Right lobe of liver (tissue), 6 donors: Measurements from ENCODE around the gene INKA1. TPM values are rescaled to one million over a fixed set of nuclear protein-coding genes. Genes with fewer than 3 reads are reported as not detected.

ENCODE experiments used
- ATAC-seq, 4 donors: fragments of 200-7000 bp; cut with Tn5 transposase; one replicate each; pipeline ENCODE4 v1.9.1; 2020; ENCODE audit warnings: mild to moderate bottlenecking in 4 of 4, moderate library complexity in 4 of 4
- DNase-seq, 3 donors: peaks; one replicate each; pipeline ENCODE4 v3.0.0-alpha.2; 2020
- H3K27ac ChIP-seq, 3 donors: fragments of 200-600 bp; one replicate each; pipeline ENCODE4 v1.8.0; 2022
- H3K27me3 ChIP-seq, 2 donors: fragments of 200-600 bp; one replicate each; pipeline ENCODE4 v1.8.0; 2022
- H3K36me3 ChIP-seq, 4 donors: fragments of 200-600 bp; sonication (generic) in 1 of 4; one replicate each; pipeline versions ENCODE4 v1.5.1 to v1.8.0; 2017 to 2022; ENCODE audit warnings: control low read depth in 1 of 4
- H3K4me1 ChIP-seq, 4 donors: fragments of 200-600 bp; sonication (generic) in 1 of 4; one replicate each; pipeline versions ENCODE4 v1.5.1 to v1.8.0; 2017 to 2022; ENCODE audit warnings: control low read depth in 1 of 4
- H3K4me3 ChIP-seq, 3 donors: fragments of 200-600 bp; one replicate each; pipeline ENCODE4 v1.8.0; 2022
- H3K9me3 ChIP-seq, 4 donors: fragments of 200-600 bp; sonication (generic) in 1 of 4; one replicate each; pipeline versions ENCODE4 v1.5.1 to v1.8.0; 2017 to 2022; ENCODE audit warnings: control low read depth in 1 of 4
- CTCF ChIP-seq, 4 donors: fragments of 200-600 bp in 3 of 4; fragments of 450-650 bp in 1 of 4; IDR thresholded peaks; one replicate each; pipeline versions ENCODE4 v1.5.1 to v1.8.0; 2016 to 2022; ENCODE audit warnings: antibody characterized with exemption in 4 of 4, mild to moderate bottlenecking in 2 of 4
- POLR2A ChIP-seq: fragments of 450-650 bp; IDR thresholded peaks from one replicate; pipeline ENCODE4 v1.6.1; 2017; ENCODE audit warnings: antibody characterized with exemption, mild to moderate bottlenecking
- WGBS: methylation state at CpG from one replicate; pipeline ENCODE4 v1.1.6; 2018; ENCODE audit warnings: low coverage, low lambda C conversion rate; ENCODE audit not compliant: insufficient coverage; ENCODE audit errors: missing lambda C conversion rate; 5-methylcytosine and 5-hydroxymethylcytosine counted together
- intact Hi-C, 2 donors: fragments of 100-400 bp; cut with DNase I; formaldehyde crosslinking; loops; one replicate each; pipeline versions ENCODE4 v1.11.2 to v1.14.1; 2022
- total RNA-seq, 6 experiments: library from RNA; depleted of rRNA in 2 of 6; stranded (reverse); fragments of >200 nt in 2 of 6; fragmentation: NEBNext Ultra II Directional in 3 of 6; extraction: Animal tissue kit (Norgen Biotek cat#: 25700) in 3 of 6; gene quantifications; one replicate each; pipeline versions ENCODE4 v1.1.0 to v1.2.4, GENCODE V29; 2016 to 2023
- donor health status: DM: no; HTN: yes; CAD: no.
- donor health status: DM: no; HTN: no; CAD: no.
- donor health status: DM: no; HTN: no; CAD: no.
- donor health status: DM: no; HTN: yes; CAD: no.
- donor health status: DM: no; HTN: yes; CAD: no.

INKA1 gene
- total RNA-seq, 6 experiments from 2014 or later, result 0.46 to 1.2 (median 0.73) TPM

GRCh38 chr3:49794431-49794830 is 8.6 kb upstream of the INKA1 start:
- Histone ChIP-seq H3K36me3 (no peaks in the 10 kb centered on the region), H3K27me3 (no peaks in the 10 kb centered on the region), H3K4me3 (no peak overlapping the region), H3K9me3 (no peaks in the 10 kb centered on the region), H3K27ac (no peak overlapping the region), H3K4me1 (no peaks in the 10 kb centered on the region)
- ATAC-seq, result no peak
- TF ChIP-seq POLR2A (no peak), CTCF (IDR thresholded peaks at IDR 0.05) (no peak)
- peak in 1 of 3 donors; percentile 39 for DNase-seq
- intact Hi-C loops, result no loop called here
- 100% methylated on average over 1 of the region's 4 CpGs for WGBS

- 89% methylated on average over 7 of the region's 24 CpGs for WGBS
- no peak overlapping the region for H3K27ac ChIP-seq
- no peak for TF ChIP-seq POLR2A
- no peak for TF ChIP-seq CTCF (IDR thresholded peaks at IDR 0.05)
- H3K27me3 ChIP-seq, result no peaks in the 10 kb centered on the region
- H3K4me3 ChIP-seq, result no peak overlapping the region
- DNase-seq (no peak), ATAC-seq (no peak)
- no peaks in the 10 kb centered on the region for H3K36me3 ChIP-seq
- intact Hi-C loops, result no loop called here
- H3K9me3 ChIP-seq, result no peaks in the 10 kb centered on the region
- H3K4me1 ChIP-seq, result no peaks in the 10 kb centered on the region
Measured at GRCh38 chr3:49794926-49795905, 7.8 kb upstream of the INKA1 start.

GRCh38 chr3:49799105-49799504 is 4.0 kb upstream of the INKA1 start:
- H3K4me3 ChIP-seq, result no peak overlapping the region
- H3K9me3 ChIP-seq, result no peaks in the 10 kb centered on the region
- no peak for DNase-seq
- 29% methylated on average over 1 of the region's 1 CpG for WGBS
- no peak for ATAC-seq
- TF ChIP-seq POLR2A (no peak), CTCF (IDR thresholded peaks at IDR 0.05) (no peak)
- H3K4me1 ChIP-seq, result no peaks in the 10 kb centered on the region
- H3K27ac ChIP-seq, result no peak overlapping the region
- intact Hi-C loops, result no loop called here
- no peaks in the 10 kb centered on the region for H3K27me3 ChIP-seq
- no peaks in the 10 kb centered on the region for H3K36me3 ChIP-seq

GRCh38 chr3:49799761-49800160 is 3.3 kb upstream of the INKA1 start, which contains the start of gene CDHR4:
CDHR4 (minus strand) TSS chr3:49799873; CDS start chr3:49799812, 61 bp downstream.
- intact Hi-C loops, result loop anchor here (5.0 to 10.0 kb wide), 3 partner anchors 38 to 105 kb away; partner anchors contain the start of gene MST1R (in 1 of the 2)
- no peak for DNase-seq

More at GRCh38 chr3:49799761-49800160, 3.3 kb upstream of the INKA1 start, which contains the start of gene CDHR4:
- H3K27me3 ChIP-seq, result no peaks in the 10 kb centered on the region
- no peaks in the 10 kb centered on the region for H3K36me3 ChIP-seq
- no peak within 1 kb of the TSS for H3K27ac ChIP-seq
- no peaks in the 10 kb centered on the region for H3K4me1 ChIP-seq
- no peaks in the 10 kb centered on the region for H3K9me3 ChIP-seq
- H3K4me3 ChIP-seq, result no peak within 1 kb of the TSS
- TF ChIP-seq CTCF (IDR thresholded peaks at IDR 0.05), result no peak
- no peak for TF ChIP-seq POLR2A
- 25% methylated on average over 1 of the region's 4 CpGs for WGBS
- no peak for ATAC-seq
